Choroid plexus epithelial cell (primary cell): ENCODE results near the gene CFAP45.

ENCODE experiments used
- DNase-seq: peaks from one replicate; pipeline ENCODE4 v3.0.0-alpha.2; 2010; ENCODE audit warnings: low read depth
- H3K4me3 ChIP-seq: 2 replicates; pipeline ENCODE4 v1.5.1; 2011; ENCODE audit warnings: low read depth, mild to moderate bottlenecking, control low read depth, low read length, moderate library complexity
- CTCF ChIP-seq: conservative IDR thresholded peaks from 2 replicates; pipeline ENCODE4 v1.5.1; 2011; ENCODE audit warnings: low read depth, mild to moderate bottlenecking, control low read depth, inconsistent platforms, low read length, moderate library complexity

The CFAP45 gene

GRCh38 chr1:159935719-159936272 lies 35.8 kb upstream of the CFAP45 start:
- TF ChIP-seq CTCF, result no peak
- no peak for DNase-seq
- H3K4me3 ChIP-seq, result no peak overlapping the region

- no peak for DNase-seq
These were observed 35.3 kb upstream of the CFAP45 start for GRCh38 chr1:159935305-159935704.

GRCh38 chr1:159934136-159935039 lies 34.4 kb upstream of the CFAP45 start:
- no peak for TF ChIP-seq CTCF
- H3K4me3 ChIP-seq, result no peak overlapping the region
- DNase-seq, result no peak

More at GRCh38 chr1:159935305-159935704, 35.3 kb upstream of the CFAP45 start:
- no peak overlapping the region for H3K4me3 ChIP-seq
- TF ChIP-seq CTCF, result no peak

- H3K4me3 ChIP-seq, result no peak overlapping the region
- TF ChIP-seq CTCF, result no peak
- no peak for DNase-seq
These were observed 33.4 kb upstream of the CFAP45 start for GRCh38 chr1:159933347-159933746.

- peak; percentile 46 for DNase-seq
- no peak overlapping the region for H3K4me3 ChIP-seq
- TF ChIP-seq CTCF, result peak; percentile 2
These were observed 32.6 kb upstream of the CFAP45 start for GRCh38 chr1:159932296-159933285.

GRCh38 chr1:159931795-159932173 lies 31.8 kb upstream of the CFAP45 start:
- no peak for DNase-seq
- H3K4me3 ChIP-seq, result no peak overlapping the region
- TF ChIP-seq CTCF, result no peak
